NOMO-1 treated with DMSO at 0.1 percent for 48 hours (cell line): ENCODE measurements around the gene MAP3K14.

Experiments used
- DNase-seq: peaks from one replicate; lab custom pipeline; 2025; ENCODE audit not compliant: unreplicated experiment; lab: John Stamatoyannopoulos, UW

The MAP3K14 gene

GRCh38 chr17:45225051-45225700 is 91.6 kb downstream of the MAP3K14 start:
- DNase-seq: no peak

DNA sequence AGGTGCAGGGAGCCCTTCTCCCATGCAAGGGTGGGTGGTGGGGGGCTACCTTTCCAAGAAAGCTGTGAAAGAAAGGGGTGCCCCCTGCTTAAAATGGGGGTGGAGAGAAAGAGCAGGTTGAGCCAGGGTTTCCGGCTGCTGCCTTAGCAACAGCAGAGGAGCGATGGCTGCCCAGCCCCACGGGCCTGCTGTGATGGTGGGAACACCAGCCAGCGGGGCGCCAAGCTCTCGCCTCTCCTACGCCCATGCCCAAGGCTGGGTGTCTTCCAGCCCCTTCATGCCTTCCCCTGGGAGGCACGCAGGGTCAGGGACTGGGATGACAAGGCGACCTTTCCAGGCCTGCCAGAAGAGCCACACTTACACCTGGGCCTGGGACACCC is 92.2 kb downstream of the MAP3K14 start:
- DNase-seq: no peak

- DNase-seq: no peak
Measured at GRCh38 chr17:45223539-45224528, 93.0 kb downstream of the MAP3K14 start.

DNA sequence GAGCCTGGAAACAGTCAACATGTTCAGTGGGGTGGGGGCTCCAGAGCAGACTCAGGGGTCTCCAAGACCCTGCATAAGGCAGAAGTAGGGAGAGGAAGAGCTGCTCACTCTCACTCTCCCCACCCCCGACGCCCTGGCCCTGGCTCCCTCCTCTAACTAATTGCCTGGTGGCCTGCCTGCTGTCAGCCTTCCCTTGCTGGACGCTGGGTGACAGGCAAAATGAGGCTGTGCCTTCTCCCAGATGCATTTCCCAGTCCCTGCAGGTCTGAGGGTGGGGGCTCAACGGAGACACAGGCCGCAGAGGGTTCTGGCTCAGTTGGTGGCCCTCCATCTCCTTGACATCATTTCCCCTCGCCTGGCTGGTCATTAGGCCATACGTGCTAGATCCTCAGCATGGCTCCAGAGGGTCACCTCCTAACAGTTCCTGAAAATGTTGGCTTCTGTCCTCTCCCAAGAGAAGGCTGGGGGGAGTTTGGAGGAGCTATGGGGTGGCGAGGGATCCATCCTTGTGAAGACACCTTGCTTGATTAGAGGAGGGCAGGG is 93.8 kb downstream of the MAP3K14 start:
- DNase-seq: no peak

DNA sequence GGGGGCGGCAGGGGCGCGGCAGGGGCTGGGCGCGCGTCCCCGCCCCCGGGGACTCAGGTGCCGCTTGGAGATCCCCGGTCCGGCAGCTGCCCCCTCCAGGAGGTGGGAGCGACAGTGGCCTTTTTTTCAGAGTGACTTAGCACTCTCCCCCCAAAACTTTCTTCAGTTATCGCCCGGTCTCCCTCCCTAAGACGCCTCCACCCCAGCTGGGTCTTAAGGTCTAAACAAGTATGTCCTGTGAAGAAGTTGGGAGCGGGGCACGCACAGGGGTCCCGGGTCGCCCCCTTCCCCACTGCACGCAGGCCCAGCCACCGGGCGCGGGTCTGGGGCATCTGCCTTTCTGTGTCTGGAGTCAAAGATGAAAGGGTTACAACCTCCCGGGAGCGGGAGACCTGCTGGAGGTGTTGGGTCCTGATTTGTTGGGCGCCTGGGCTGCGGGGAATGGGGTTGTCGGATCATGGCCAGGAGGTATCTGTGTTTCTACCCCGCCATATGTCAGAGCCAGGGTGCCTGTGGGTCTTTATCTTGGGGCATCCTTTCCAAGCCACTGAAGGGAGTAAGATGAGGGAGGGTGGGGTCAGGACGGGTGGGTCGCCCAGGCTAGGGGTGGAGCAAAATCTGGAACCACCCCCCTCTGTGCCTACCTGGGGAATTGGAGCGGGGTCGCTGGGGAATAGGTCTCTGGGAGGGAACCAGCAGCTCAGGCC is 94.4 kb downstream of the MAP3K14 start:
- DNase-seq: no peak

- no peak for DNase-seq
Measured at GRCh38 chr17:45222014-45222288, 94.9 kb downstream of the MAP3K14 start.

GRCh38 chr17:45221081-45222013 is 95.5 kb downstream of the MAP3K14 start, which contains the start of gene FMNL1:
Gene FMNL1, plus strand, starts transcription at chr17:45221885. Its CDS starts 240 bp downstream, at chr17:45222125.
- DNase-seq: peak; percentile 74

DNA sequence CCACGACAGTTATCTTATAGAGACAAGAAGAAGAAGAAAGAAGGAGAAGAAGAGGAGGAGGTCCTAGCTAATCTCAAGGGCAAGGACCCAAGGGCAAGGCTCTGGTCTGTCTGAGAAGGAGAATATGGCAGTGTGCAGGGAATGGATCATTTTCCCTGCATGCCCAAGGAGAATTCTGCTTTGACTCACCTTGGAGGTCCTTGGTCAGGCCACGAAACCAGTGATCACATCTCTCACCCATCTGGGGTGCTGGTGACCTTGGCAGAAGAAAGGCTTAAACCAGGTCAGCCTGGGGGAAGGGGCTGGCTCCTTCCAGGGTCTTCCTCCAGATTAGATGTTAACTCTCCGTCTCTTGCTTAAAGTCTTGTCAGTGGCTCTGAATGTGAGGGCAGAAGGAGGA is 96.7 kb downstream of the MAP3K14 start:
- no peak for DNase-seq

DNA sequence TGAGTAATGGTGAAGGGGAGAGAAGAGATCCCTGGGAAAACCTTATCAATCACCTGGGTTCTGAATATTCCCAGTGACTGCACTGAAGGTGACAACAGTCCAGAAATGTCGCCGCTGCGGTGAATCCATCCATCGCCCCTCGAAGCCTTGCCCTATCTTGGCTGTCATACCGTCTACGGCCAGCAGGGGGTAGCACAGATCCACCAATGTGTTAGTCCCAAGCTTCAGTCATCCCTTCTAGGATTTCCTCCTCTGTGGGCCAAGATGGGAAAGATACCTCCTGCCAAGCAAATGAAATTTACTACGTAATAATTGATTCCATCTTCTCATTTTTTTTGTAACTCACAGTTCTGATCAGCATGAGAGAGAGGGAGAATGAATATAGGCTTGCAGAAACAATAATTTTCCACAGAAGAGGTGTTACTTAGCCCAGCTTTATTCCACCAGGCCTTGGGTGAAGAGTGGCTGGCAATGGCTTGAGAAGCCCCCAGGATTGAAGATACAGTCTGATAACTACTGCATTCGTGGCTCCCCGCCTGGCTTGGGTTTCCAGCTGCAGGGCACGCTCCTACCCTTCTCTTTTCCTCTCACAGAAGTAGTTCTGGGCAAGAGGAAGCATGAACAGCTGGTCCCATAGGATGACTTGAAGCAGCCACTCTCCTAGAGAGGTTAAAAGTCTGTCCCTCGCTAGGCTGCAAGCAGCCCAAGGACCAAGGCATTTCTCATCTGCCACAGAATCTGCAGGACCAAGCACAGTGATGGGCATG is 97.7 kb downstream of the MAP3K14 start:
- peak; percentile 65 for DNase-seq
